Retinal pigment epithelial cell (primary cell): ENCODE results near the gene ST6GALNAC3.
"Not testable (repeated sequence)": the region's sequence is repeated elsewhere in the genome, so short reads cannot be mapped to it uniquely, and the experiment has no call there.

Source experiments
- DNase-seq: peaks from one replicate; pipeline ENCODE4 v3.0.0-alpha.2; 2010; ENCODE audit warnings: low read depth
- H3K4me3 ChIP-seq: 2 replicates; pipeline ENCODE4 v1.5.1; 2011; ENCODE audit warnings: mild to moderate bottlenecking, low read length, control low read depth, moderate library complexity
- TF ChIP-seq, protein P1 (sequence below): conservative IDR thresholded peaks from 2 replicates; pipeline ENCODE4 v1.5.1; 2011; ENCODE audit warnings: low read depth, low read length, control low read depth, inconsistent platforms

ST6GALNAC3 gene

GRCh38 chr1:76037324-76037723, 37.2 kb upstream of the ST6GALNAC3 start:
- no peak for DNase-seq
- TF ChIP-seq, protein P1, sequence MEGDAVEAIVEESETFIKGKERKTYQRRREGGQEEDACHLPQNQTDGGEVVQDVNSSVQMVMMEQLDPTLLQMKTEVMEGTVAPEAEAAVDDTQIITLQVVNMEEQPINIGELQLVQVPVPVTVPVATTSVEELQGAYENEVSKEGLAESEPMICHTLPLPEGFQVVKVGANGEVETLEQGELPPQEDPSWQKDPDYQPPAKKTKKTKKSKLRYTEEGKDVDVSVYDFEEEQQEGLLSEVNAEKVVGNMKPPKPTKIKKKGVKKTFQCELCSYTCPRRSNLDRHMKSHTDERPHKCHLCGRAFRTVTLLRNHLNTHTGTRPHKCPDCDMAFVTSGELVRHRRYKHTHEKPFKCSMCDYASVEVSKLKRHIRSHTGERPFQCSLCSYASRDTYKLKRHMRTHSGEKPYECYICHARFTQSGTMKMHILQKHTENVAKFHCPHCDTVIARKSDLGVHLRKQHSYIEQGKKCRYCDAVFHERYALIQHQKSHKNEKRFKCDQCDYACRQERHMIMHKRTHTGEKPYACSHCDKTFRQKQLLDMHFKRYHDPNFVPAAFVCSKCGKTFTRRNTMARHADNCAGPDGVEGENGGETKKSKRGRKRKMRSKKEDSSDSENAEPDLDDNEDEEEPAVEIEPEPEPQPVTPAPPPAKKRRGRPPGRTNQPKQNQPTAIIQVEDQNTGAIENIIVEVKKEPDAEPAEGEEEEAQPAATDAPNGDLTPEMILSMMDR = no peak

DNA sequence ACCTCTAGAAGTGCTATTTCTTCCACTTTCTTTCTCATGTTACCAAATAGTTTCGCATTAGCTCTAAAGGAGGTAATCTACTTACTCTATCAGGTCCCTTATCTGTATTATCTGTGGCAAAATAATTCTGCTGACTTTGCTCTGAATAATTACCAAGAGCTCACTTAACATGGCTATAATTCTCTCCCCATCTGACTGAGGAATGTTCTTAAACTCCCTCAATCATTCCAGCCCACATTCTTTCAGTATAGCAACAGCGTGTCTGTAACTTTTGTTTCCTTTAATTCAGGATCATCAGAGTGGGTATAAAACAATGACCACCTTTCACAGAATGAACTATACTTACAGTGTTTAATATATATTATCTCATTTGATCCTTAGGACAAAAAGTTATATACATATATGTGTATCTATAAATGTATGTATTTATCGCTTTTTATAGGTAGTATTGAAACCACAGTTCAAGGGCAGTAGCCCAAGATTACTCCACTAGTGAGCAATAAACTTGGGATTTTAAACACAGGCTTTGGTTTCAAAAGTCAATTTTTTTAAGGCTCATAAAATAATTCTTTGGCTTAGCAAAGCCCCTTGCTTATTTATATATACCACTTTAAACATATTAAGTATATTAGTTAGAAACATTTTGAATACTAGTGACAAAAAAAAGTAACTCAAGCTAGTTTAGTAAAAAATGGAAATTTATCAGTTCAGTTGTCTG, 36.1 kb upstream of the ST6GALNAC3 start:
- peak; percentile 77 for DNase-seq
- TF ChIP-seq, protein P1 = no peak
- no peak overlapping the region for H3K4me3 ChIP-seq

More at GRCh38 chr1:76037324-76037723, 37.2 kb upstream of the ST6GALNAC3 start:
- H3K4me3 ChIP-seq = no peak overlapping the region

DNA sequence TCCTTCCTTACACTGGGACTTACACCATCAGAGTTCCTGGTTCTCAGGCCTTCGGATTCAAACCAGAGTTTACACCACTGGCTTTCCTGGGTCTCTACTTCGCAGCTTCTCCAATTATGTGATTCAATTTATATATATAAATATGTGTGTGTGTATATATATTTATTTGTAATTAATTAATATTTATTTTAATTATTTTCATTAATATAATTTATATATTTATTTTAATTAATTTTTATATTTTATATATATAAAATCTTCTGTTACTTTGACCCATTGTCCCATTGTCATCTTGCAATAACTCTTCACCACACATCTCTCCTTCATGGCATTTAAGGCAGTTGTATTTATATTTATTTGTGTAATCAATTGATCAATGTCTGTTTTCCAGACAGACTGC, 28.4 kb upstream of the ST6GALNAC3 start:
- H3K4me3 ChIP-seq = no peak overlapping the region
- no peak for DNase-seq
- TF ChIP-seq, protein P1 = no peak

DNA sequence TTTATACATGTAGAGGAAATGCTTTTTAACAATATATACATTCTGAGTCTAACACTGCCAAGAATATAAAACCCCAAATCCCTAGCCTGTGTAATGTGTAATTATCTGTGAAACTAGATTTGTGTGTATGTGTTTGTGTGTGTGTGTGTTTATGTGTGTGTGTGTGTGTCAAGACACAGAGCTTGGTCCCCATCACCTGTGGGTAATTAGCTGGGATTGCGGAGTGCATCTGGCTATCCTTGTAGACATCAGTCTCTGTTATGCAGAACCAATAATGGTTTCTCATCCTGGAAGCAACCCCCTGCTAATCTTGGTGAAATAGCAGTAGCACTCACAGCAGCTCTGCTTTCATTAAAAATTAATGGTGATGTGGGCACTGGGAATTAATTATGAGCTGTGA, 26.3 kb upstream of the ST6GALNAC3 start:
- H3K4me3 ChIP-seq = no peak overlapping the region
- TF ChIP-seq, protein P1 = no peak
- DNase-seq = no peak

DNA sequence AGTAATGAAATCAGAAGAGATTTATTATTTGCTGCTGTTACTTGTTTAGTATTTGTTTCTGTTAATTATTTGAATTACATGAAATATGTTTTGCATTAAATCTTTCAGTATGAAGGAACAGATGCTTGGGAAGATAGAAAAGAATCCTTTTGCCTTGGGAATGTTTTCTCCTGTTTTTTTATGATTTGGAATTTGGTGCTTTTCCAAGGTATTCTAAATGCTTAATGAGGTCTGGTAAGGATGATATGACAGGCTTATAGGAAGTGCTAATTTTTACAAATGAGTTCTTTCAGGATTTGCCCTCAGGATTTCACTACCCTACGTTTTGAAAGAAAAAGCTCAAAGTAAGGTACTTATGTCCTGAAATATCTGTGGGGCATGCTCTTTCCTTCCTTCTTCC, 25.6 kb upstream of the ST6GALNAC3 start:
- TF ChIP-seq, protein P1 = no peak
- no peak for DNase-seq
- no peak overlapping the region for H3K4me3 ChIP-seq

GRCh38 chr1:76049498-76049897, 25.0 kb upstream of the ST6GALNAC3 start:
- no peak for DNase-seq
- TF ChIP-seq, protein P1 = no peak
- no peak overlapping the region for H3K4me3 ChIP-seq

- not testable (repeated sequence) for H3K4me3 ChIP-seq, DNase-seq
These were observed 24.5 kb upstream of the ST6GALNAC3 start for GRCh38 chr1:76050073-76050472.
